SKM-1 treated with dmso at 0.1 percent for 144 hours (cell line): ENCODE results near the gene TNPO2.

Experiments used
- DNase-seq: peaks from one replicate; lab custom pipeline; 2025; ENCODE audit not compliant: unreplicated experiment; lab: John Stamatoyannopoulos, UW

The TNPO2 gene

DNA sequence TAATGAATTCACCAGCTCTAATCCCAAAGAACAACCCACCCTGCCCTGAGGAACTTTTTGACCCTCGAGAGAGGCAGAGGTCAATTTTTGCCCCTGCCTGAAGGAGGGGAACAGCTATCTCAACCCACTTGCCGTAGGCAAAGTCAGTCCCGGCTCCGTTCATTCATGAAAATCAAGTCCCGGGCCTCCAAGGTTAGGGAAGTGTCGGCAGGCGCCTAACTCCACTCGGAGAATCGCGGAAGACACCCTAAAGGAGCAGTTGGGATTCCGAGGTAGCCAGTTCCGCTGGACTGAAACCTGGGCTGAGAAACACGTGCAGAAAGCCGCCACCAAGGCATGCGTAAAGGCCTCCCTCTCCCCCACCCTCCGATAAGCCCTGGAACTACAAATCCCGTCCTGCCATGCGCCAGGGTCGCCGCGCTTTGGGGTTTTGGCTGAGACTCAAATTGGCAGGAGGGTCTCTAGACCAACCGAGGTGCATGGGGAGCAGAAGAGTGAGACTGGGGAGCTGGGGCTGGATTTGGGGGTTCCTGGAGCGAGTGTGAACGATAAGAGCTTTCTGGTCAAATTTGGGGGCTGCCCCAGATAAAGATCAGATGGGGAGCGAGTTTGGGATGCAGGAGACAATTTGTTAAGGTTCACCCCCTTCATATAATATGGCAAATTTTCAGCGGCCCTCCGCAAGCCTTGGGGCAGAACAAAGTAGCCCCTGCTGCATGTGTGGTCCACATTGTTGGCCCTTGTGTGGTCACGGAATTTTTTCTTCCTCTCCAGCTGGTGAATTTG lies at the start of gene TNPO2:
Gene TNPO2 (minus strand): TSS at position 292 of the 786 bp plus-strand sequence. CDS start 2,955 bp downstream, outside the sequence.
- DNase-seq = peak; percentile 68

- no peak for DNase-seq
These were observed 48.6 kb upstream of the TNPO2 start for GRCh38 chr19:12772323-12772722.

- no peak for DNase-seq
These were observed 47.2 kb upstream of the TNPO2 start for GRCh38 chr19:12770922-12771321.

DNA sequence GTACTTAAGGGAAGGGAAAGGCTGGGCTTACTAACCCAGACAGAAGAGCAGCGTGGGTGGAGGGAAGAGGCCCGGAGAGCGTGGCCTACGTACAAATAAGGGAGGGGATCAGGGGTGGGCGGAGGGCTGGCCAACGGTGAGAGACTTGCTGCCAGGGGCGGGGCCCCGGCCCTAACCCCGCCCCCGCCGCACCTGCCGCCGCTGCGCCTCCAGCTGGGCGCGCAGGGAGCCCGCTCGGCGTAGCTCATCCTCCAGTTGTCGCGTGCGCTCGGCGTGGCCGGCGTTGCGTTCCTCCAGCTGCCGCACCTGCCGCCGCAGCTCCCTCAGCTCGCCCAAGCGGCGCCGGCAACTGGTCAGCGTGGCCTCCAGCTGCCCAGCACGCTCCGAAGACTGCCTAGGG lies 46.0 kb upstream of the TNPO2 start:
- DNase-seq = no peak

GRCh38 chr19:12767666-12768065 lies 43.9 kb upstream of the TNPO2 start:
- no peak for DNase-seq

- DNase-seq = no peak
These were observed 43.4 kb upstream of the TNPO2 start for GRCh38 chr19:12767150-12767549.

- peak; percentile 81 for DNase-seq
These were observed 42.4 kb upstream of the TNPO2 start for GRCh38 chr19:12766051-12766521.

GRCh38 chr19:12764698-12765097 lies 41.0 kb upstream of the TNPO2 start:
- no peak for DNase-seq

DNA sequence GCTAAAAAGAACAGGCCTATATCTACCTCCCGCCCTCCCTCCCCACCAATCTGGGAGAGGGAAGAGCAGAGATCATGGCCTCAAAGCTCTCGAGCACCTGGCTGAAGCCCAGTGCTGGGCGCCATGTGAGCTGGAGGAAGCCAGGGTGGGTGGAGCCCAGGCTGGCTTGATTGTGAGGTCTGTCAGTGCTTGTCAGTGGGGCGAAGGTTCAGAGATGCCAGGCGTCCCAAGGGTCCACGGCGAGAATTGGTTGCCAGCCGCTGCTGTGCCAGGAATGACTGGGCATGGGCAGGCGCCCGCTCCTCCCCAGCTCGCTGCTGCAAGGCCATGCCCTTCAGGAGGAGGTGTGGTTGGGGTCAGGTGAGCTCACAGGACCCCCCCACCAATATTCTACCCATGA lies 39.4 kb upstream of the TNPO2 start:
- DNase-seq = no peak

- no peak for DNase-seq
These were observed 36.0 kb upstream of the TNPO2 start for GRCh38 chr19:12759686-12760085.

- peak; percentile 59 for DNase-seq
These were observed 34.0 kb upstream of the TNPO2 start for GRCh38 chr19:12757544-12758274.

GRCh38 chr19:12756150-12756883 lies 32.6 kb upstream of the TNPO2 start:
- no peak for DNase-seq

DNA sequence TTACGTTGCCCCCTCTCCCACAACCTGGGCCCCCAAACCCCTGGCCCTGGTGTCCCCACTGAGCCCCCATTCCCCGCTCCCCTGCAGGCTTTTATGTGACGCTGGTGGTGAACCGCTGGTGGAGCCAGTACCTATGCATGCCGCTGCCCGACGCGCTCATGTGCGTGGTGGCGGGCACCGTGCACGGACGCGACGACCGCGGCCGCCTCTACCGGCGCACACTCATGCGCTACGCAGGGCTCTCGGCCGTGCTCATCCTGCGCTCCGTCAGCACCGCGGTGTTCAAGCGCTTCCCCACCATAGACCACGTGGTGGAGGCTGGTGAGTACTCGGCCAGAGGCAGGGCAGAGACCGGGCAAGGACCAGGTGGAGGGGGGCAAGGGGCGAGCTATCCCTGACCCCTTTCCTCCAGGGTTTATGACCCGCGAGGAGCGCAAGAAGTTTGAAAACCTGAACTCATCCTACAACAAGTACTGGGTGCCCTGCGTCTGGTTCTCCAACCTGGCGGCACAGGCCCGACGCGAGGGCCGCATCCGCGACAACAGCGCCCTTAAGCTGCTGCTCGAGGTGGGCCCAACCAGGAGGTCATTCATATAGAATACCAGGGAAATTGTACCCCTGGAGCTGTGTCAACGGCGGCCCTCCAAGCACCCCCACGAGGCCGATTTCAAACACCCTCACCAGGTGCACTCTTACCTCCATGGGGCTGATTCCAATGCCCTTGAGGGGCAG lies 30.9 kb upstream of the TNPO2 start:
- DNase-seq = no peak

GRCh38 chr19:12752056-12752781 lies 28.5 kb upstream of the TNPO2 start:
- no peak for DNase-seq

DNA sequence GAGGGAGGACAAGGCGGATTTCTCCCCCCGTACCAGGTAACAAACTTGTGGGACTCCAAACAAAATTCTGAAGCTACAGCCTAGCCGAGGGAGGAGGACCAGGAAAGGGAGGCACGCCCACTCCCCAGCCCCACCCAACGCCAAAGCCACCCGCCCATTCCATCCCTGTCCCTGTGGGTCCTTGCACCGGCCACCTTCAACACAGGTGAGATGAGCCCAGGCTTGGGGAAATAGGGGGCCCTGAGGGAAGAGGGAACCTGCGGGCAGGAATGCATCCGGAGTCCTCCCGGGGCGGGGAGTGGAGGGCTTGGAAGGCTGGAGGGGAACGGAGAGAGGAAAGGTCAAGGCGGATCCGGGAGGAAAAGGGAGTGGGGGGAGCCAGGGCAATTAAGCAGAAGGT lies 27.9 kb upstream of the TNPO2 start, which contains the start of gene BEST2:
Gene BEST2 (plus strand): TSS at position 157 of the 400 bp plus-strand sequence. CDS start 802 bp downstream, outside the sequence.
- DNase-seq = no peak

DNA sequence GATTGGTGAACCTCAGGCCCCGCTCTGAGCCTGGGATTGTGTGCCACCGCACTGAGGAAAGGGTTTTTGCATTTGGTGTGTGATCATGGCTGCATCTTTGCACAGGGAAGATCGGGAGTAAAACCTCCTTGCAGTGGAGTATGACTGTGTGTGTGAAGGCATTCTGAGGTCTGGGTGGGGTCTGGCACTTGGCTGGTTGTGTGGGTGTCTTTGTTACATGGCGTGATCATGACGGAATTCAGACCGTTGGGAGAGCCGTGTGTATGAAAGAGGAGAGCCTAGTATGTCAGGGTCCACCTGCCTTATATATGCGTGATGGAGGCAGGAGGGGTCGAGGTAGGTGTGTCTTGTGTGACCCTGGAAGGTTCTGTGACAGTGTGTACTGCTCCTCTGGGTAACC lies 27.1 kb upstream of the TNPO2 start:
- no peak for DNase-seq

DNA sequence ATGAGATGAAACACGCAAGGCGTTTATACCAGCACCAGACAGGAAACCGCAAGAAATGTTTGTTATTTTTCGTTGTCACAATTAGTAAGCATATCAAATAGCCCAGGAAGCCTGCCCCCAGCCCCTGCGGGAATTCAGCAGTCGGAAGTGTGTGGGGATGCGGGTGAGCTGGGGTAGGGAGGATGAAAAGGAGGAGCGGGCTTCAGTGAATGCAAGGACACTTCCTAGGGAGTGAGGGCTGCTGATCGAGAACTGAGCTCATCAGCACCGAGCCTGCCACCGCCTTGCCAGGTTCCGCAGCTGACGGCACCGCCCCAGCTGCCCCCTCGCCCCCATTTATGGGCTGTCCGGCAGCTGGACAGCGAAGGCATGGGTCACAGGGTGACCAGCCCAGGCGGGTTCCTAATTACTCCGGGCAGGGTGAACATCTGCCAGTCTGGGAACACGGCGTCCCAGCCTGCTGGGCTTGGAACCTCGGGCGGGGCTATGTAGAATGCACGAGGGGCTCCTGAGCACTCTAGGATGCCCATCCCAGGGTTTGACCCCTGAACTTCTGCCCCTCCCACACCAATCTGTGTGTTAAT lies 26.3 kb upstream of the TNPO2 start:
- peak; percentile 92 for DNase-seq

- DNase-seq = no peak
These were observed 24.8 kb upstream of the TNPO2 start for GRCh38 chr19:12748489-12748888.

DNA sequence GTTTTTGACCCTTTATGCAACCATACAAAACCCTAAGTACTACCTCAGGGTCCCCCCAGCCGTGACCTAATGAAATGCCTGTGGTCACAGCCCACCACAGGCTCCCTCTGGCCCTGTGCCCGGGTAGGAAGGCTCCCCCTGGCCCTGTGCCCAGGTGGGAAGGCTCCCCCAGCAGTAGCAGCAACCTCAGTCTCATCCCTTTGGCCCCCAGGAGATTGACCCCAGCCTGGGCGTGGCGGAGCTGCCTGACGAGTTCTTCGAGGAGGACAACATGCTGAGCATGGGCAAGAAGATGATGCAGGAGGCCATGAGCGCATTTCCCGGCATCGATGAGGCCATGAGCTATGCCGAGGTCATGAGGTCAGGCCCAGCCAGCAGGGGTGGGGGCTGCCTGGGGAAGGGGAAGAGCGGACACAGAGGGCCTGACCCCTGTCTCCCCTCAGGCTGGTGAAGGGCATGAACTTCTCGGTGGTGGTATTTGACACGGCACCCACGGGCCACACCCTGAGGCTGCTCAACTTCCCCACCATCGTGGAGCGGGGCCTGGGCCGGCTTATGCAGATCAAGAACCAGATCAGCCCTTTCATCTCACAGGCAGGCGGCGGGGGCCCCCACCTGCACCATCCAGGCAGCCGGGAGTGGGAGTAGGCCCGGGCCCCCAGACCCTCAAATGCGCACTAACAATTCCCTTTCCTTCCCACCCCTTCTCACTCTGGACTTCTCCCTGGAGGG lies 21.6 kb upstream of the TNPO2 start:
- no peak for DNase-seq
